SU-DHL-6 (cell line): ENCODE measurements around the gene PDIA2.

ENCODE experiments used
- EZH2phosphoT487 ChIP-seq: fragments of 200-600 bp; sonication (generic), shearing (Covaris generic); conservative IDR thresholded peaks from 2 replicates; pipeline ENCODE4 v1.6.1; 2018; ENCODE audit warnings: mild to moderate bottlenecking, antibody characterized with exemption, low read length, moderate library complexity, mixed read lengths
- TF ChIP-seq, protein P1 (sequence below): fragments of 200-600 bp; sonication (generic); IDR thresholded peaks from one replicate; pipeline ENCODE4 v1.5.1; 2017; ENCODE audit warnings: antibody characterized with exemption, mild to moderate bottlenecking, low read length, moderate library complexity; ENCODE audit not compliant: insufficient read depth, poor library complexity, severe bottlenecking

DNA sequence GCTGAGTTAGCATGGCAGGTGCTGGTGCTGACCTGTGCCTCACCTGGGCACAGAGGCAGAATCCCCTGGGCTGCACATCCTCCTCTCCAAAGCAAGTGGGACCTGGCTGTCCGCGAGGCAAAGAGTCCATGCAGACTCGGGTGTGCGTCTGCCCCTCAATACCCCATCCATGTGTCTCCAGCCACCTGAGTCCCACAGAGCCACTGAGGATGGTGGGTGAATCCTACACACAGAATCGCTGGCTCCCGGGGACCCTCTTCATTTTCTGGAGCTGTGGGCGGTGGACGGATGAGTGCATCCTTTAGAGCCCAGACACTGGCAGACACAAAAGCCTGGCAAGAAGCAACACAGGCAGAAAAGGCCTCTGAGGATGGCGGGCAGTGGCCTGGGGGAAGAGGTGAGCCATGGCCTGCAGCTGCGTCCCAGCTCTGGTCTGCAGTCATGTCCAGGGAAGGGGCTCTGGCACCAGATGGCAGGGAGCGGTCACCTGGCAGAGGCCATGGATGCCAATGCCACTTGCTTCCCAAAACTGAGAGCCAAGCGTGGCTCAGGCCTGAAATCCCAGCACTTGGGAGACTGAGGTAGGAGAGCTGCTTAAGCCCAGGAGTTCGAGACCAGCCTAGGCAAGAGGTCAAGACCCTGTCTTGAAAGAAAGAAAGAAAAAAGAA, 39.6 kb downstream of the PDIA2 start:
- TF ChIP-seq, protein P1, sequence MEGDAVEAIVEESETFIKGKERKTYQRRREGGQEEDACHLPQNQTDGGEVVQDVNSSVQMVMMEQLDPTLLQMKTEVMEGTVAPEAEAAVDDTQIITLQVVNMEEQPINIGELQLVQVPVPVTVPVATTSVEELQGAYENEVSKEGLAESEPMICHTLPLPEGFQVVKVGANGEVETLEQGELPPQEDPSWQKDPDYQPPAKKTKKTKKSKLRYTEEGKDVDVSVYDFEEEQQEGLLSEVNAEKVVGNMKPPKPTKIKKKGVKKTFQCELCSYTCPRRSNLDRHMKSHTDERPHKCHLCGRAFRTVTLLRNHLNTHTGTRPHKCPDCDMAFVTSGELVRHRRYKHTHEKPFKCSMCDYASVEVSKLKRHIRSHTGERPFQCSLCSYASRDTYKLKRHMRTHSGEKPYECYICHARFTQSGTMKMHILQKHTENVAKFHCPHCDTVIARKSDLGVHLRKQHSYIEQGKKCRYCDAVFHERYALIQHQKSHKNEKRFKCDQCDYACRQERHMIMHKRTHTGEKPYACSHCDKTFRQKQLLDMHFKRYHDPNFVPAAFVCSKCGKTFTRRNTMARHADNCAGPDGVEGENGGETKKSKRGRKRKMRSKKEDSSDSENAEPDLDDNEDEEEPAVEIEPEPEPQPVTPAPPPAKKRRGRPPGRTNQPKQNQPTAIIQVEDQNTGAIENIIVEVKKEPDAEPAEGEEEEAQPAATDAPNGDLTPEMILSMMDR: no peak
- TF ChIP-seq EZH2phosphoT487: no peak
